PC-9 (cell line): Measurements from ENCODE around the gene GVQW3.

Source experiments
- CTCF ChIP-seq: fragments of 200-600 bp; sonication (generic); conservative IDR thresholded peaks from 2 replicates; pipeline ENCODE4 v1.6.1; 2017; ENCODE audit warnings: mixed run types, antibody characterized with exemption, mild to moderate bottlenecking, moderate library complexity
- EZH2 ChIP-seq: fragments of 200-600 bp; sonication (generic); IDR thresholded peaks from 2 replicates; pipeline ENCODE4 v1.8.0; 2017; ENCODE audit warnings: antibody characterized with exemption, low read depth

- TF ChIP-seq CTCF (peak; percentile 44; the same call in 1 of the 2 replicates), EZH2 (no peak)
These were observed 38.8 kb downstream of the GVQW3 start for GRCh38 chr11:76419896-76420295.
